Caco-2 (cell line): ENCODE results near the gene XG. TPM values are rescaled to one million over a fixed set of nuclear protein-coding genes. Genes with fewer than 3 reads are reported as not detected.
"Not testable (repeated sequence)": the region's sequence is repeated elsewhere in the genome, so short reads cannot be mapped to it uniquely, and the experiment has no call there.

Experiments used
- BruUV-seq: library from RNA; stranded (reverse); fragments of 400-500 nt; replicated peaks from 2 replicates; lab custom pipeline; 2021; lab: Mats Ljungman, UMichigan
- CTCF ChIA-PET: fragments of 300-600 bp; sonication (Branson Sonifier 250); formaldehyde crosslinking; loops from one replicate; lab custom pipeline; 2022; ENCODE audit warnings: antibody characterized with exemption; lab: Charles Lee
- POLR2A ChIA-PET: fragments of 300-600 bp; sonication (Branson Sonifier 250); formaldehyde crosslinking; loops from one replicate; lab custom pipeline; 2022; ENCODE audit warnings: antibody characterized with exemption; lab: Charles Lee
- DNase-seq, 2 experiments: peaks; one replicate each; pipeline versions ENCODE4 v3.0.0 to v3.0.0-alpha.2; 2020 to 2022
- H3K27me3 ChIP-seq: replicated peaks from 2 replicates; pipeline ENCODE4 v1.6.0; 2011; ENCODE audit warnings: low read length; ENCODE audit not compliant: control insufficient read depth, insufficient read depth
- H3K36me3 ChIP-seq: 2 replicates; pipeline ENCODE4 v1.5.1; 2011; ENCODE audit warnings: low read length; ENCODE audit not compliant: control insufficient read depth, insufficient read depth
- H3K4me1 ChIP-seq: fragments of 250-450 bp; sonication (Bioruptor Pico); 2 replicates; pipeline ENCODE4 v1.5.1; 2020; ENCODE audit warnings: mild to moderate bottlenecking
- H3K4me3 ChIP-seq: 2 replicates; pipeline ENCODE4 v1.5.1; 2011; ENCODE audit warnings: low read depth, mild to moderate bottlenecking, control low read depth, low read length
- H3K9me3 ChIP-seq: fragments of 250-450 bp; sonication (Bioruptor Pico); 2 replicates; pipeline ENCODE4 v1.5.1; 2020; ENCODE audit warnings: mild to moderate bottlenecking, moderate library complexity
- H3K27ac Mint-ChIP-seq: one replicate; pipeline ENCODE4 v1.8.0; 2022; ENCODE audit warnings: mixed read lengths; ENCODE audit not compliant: unreplicated experiment
- H3K27me3 Mint-ChIP-seq: one replicate; pipeline ENCODE4 v1.8.0; 2022; ENCODE audit warnings: mixed read lengths; ENCODE audit not compliant: insufficient read depth, unreplicated experiment
- H3K36me3 Mint-ChIP-seq: one replicate; pipeline ENCODE4 v1.8.0; 2022; ENCODE audit warnings: mild to moderate bottlenecking, mixed read lengths; ENCODE audit not compliant: insufficient read depth, unreplicated experiment
- H3K4me1 Mint-ChIP-seq: one replicate; pipeline ENCODE4 v1.8.0; 2022; ENCODE audit warnings: low read depth, mixed read lengths; ENCODE audit not compliant: unreplicated experiment
- H3K4me3 Mint-ChIP-seq: one replicate; pipeline ENCODE4 v1.8.0; 2022; ENCODE audit warnings: mild to moderate bottlenecking, moderate library complexity, mixed read lengths; ENCODE audit not compliant: unreplicated experiment
- H3K9me3 Mint-ChIP-seq: one replicate; pipeline ENCODE4 v1.8.0; 2022; ENCODE audit warnings: mixed read lengths; ENCODE audit not compliant: unreplicated experiment
- CTCF ChIP-seq, 2 experiments: fragments of 200-600 bp in 1 of 2; IDR thresholded peaks; 1 replicate in 1 of 2; 2 replicates in 1 of 2; pipeline versions ENCODE4 v1.5.1 to v1.8.0; 2011 to 2022; ENCODE audit warnings: antibody characterized with exemption in 1 of 2, control low read depth in 1 of 2, inconsistent platforms in 1 of 2, low read depth in 1 of 2, low read length in 1 of 2, mild to moderate bottlenecking in 1 of 2, moderate library complexity in 1 of 2; ENCODE audit not compliant: insufficient read depth in 1 of 2, severe bottlenecking in 1 of 2, unreplicated experiment in 1 of 2
- intact Hi-C: fragments of 100-400 bp; cut with micrococcal nuclease; formaldehyde crosslinking; loops from one replicate; pipeline ENCODE4 v1.10.0; 2022; ENCODE audit not compliant: unreplicated experiment
- total RNA-seq: library from RNA; stranded (reverse); gene quantifications from 2 replicates; pipeline ENCODE4 v1.2.3, GENCODE V29; 2022

The XG gene
- total RNA-seq, 1 experiment from 2014 or later = 1.2 TPM

GRCh38 chrX:2719774-2720447, 31.9 kb upstream of the XG start:
- peaks cover 99% of the 10 kb centered on the region for H3K36me3 Mint-ChIP-seq
- H3K27ac Mint-ChIP-seq = no peak overlapping the region
- H3K4me1 Mint-ChIP-seq = peaks cover 10% of the 10 kb centered on the region
- no peaks in the 10 kb centered on the region for H3K9me3 ChIP-seq
- H3K9me3 Mint-ChIP-seq = no peaks in the 10 kb centered on the region
- no peaks in the 10 kb centered on the region for H3K27me3 Mint-ChIP-seq
- no peak for DNase-seq
- intact Hi-C loops = no loop called here
- H3K4me3 Mint-ChIP-seq = no peak overlapping the region
- H3K36me3 ChIP-seq = peaks cover 11% of the 10 kb centered on the region
- CTCF ChIA-PET = no interaction called here
- no TSS peak for BruUV-seq
- H3K27me3 ChIP-seq = no peaks in the 10 kb centered on the region
- no peak for TF ChIP-seq CTCF (IDR thresholded peaks at IDR 0.05; ENCODE audit: insufficient read depth in 1 of 2, low read depth in 1 of 2, low read length in 1 of 2, severe bottlenecking in 1 of 2, unreplicated experiment in 1 of 2)
- H3K4me1 ChIP-seq = peaks cover 10% of the 10 kb centered on the region
- no peak overlapping the region for H3K4me3 ChIP-seq
- POLR2A ChIA-PET = no interaction called here

- Mint-ChIP-seq H3K27ac (no peak overlapping the region), H3K27me3 (no peaks in the 10 kb centered on the region), H3K4me3 (no peak overlapping the region), H3K9me3 (no peaks in the 10 kb centered on the region), H3K36me3 (peaks cover 100% of the 10 kb centered on the region), H3K4me1 (no peaks in the 10 kb centered on the region)
- no peak overlapping the region for H3K4me3 ChIP-seq
- ChIA-PET POLR2A (no interaction called here), CTCF (no interaction called here)
- intact Hi-C loops = no loop called here
- H3K9me3 ChIP-seq = no peaks in the 10 kb centered on the region
- peaks cover 11% of the 10 kb centered on the region for H3K36me3 ChIP-seq
- no peaks in the 10 kb centered on the region for H3K4me1 ChIP-seq
- H3K27me3 ChIP-seq = no peaks in the 10 kb centered on the region
- no peak for TF ChIP-seq CTCF (IDR thresholded peaks at IDR 0.05; ENCODE audit: insufficient read depth in 1 of 2, low read depth in 1 of 2, low read length in 1 of 2, severe bottlenecking in 1 of 2, unreplicated experiment in 1 of 2)
- no peak for DNase-seq
- no TSS peak for BruUV-seq
Measured at GRCh38 chrX:2723286-2723879, 28.5 kb upstream of the XG start.

GRCh38 chrX:2727264-2727663, 24.6 kb upstream of the XG start:
- intact Hi-C loops, BruUV-seq, H3K4me1 Mint-ChIP-seq, DNase-seq, H3K4me1 ChIP-seq, H3K9me3 ChIP-seq, CTCF ChIA-PET, POLR2A ChIA-PET, H3K4me3 Mint-ChIP-seq, H3K27me3 ChIP-seq, H3K4me3 ChIP-seq, H3K27ac Mint-ChIP-seq, H3K36me3 ChIP-seq, H3K9me3 Mint-ChIP-seq, H3K27me3 Mint-ChIP-seq: not testable (repeated sequence)
- peaks cover 93% of the 10 kb centered on the region for H3K36me3 Mint-ChIP-seq
